Tibial artery (tissue), 4 donors: Measurements from ENCODE around the gene RAVER1.

ENCODE experiments used
- DNase-seq, 2 donors: peaks; one replicate each; pipeline ENCODE4 v3.0.0-alpha.2; 2019
- H3K27ac ChIP-seq, 2 donors: fragments of 200-600 bp; sonication (generic) in 1 of 2; 1 replicate in 1 of 2; 2 replicates in 1 of 2; pipeline ENCODE4 v1.5.1; 2018 to 2019; ENCODE audit warnings: mild to moderate bottlenecking in 1 of 2
- H3K27me3 ChIP-seq, 2 donors: fragments of 200-600 bp; sonication (generic) in 1 of 2; one replicate each; pipeline versions ENCODE4 v1.5.1 to v1.6.0; 2016 to 2019
- H3K36me3 ChIP-seq, 3 donors: fragments of 200-600 bp; sonication (generic) in 2 of 3; one replicate each; pipeline ENCODE4 v1.5.1; 2016 to 2019; ENCODE audit warnings: mild to moderate bottlenecking in 2 of 3
- H3K4me1 ChIP-seq, 4 donors: fragments of 200-600 bp; sonication (generic) in 2 of 4; 1 replicate in 3 of 4; 2 replicates in 1 of 4; pipeline ENCODE4 v1.5.1; 2016 to 2019
- H3K4me3 ChIP-seq, 2 donors: fragments of 200-600 bp; sonication (generic) in 1 of 2; 1 replicate in 1 of 2; 2 replicates in 1 of 2; pipeline ENCODE4 v1.5.1; 2018 to 2019; ENCODE audit warnings: mild to moderate bottlenecking in 2 of 2
- H3K9me3 ChIP-seq, 3 donors: fragments of 200-600 bp; sonication (generic) in 1 of 3; one replicate each; pipeline ENCODE4 v1.5.1; 2016 to 2019
- CTCF ChIP-seq, 2 experiments: fragments of 200-600 bp in 1 of 2; fragments of 450-650 bp in 1 of 2; IDR thresholded peaks; one replicate each; pipeline ENCODE4 v1.5.1; 2017 to 2019; ENCODE audit warnings: antibody characterized with exemption in 2 of 2, mild to moderate bottlenecking in 1 of 2, moderate library complexity in 1 of 2
- intact Hi-C: fragments of 100-400 bp; cut with DNase I; formaldehyde crosslinking; loops from one replicate; pipeline ENCODE4 v1.15.0; 2023; ENCODE audit warnings: low total_unique reads

The RAVER1 gene

DNA sequence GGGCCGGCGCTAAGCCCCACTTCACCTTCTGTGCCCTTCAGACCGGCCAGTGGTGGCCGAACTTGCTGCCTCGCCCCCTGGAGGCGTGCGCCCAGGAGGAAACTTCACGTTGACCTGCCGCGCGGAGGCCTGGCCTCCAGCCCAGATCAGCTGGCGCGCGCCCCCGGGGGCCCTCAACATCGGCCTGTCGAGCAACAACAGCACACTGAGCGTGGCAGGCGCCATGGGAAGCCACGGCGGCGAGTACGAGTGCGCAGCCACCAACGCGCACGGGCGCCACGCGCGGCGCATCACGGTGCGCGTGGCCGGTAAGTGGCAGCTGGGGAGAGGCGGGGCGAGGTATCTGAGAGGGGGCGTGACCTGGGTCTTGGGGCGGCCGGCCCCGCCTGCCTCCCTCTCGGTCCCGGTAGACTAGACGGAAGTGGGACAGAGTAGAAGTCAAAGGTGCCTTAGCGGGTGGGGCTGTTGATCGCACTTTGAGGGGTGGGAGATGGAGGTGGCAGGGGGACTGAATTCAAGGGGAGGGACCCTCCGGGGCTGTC is 38.0 kb downstream of the RAVER1 start:
- peaks cover 0 to 49% (median 38%) of the 10 kb centered on the region in 4 donors for H3K4me1 ChIP-seq
- no peaks in the 10 kb centered on the region for H3K36me3 ChIP-seq
- H3K27me3 ChIP-seq = peaks cover 0 to 87% of the 10 kb centered on the region in 2 donors
- no peaks in the 10 kb centered on the region for H3K9me3 ChIP-seq
- no peak for DNase-seq
- intact Hi-C loops = no loop called here
- TF ChIP-seq CTCF (IDR thresholded peaks at IDR 0.05) = no peak
- H3K4me3 ChIP-seq = peak overlapping the region in 1 of 2 donors; percentile 6
- no peak overlapping the region for H3K27ac ChIP-seq

GRCh38 chr19:10294368-10294697 is 39.0 kb downstream of the RAVER1 start:
- H3K36me3 ChIP-seq = no peaks in the 10 kb centered on the region
- H3K4me3 ChIP-seq = no peak overlapping the region
- no peak for DNase-seq
- H3K9me3 ChIP-seq = no peaks in the 10 kb centered on the region
- H3K27ac ChIP-seq = no peak overlapping the region
- intact Hi-C loops = no loop called here
- peaks cover 0 to 59% (median 49%) of the 10 kb centered on the region in 4 donors for H3K4me1 ChIP-seq
- no peak for TF ChIP-seq CTCF (IDR thresholded peaks at IDR 0.05)
- peaks cover under 1 to 87% of the 10 kb centered on the region in 2 donors for H3K27me3 ChIP-seq

DNA sequence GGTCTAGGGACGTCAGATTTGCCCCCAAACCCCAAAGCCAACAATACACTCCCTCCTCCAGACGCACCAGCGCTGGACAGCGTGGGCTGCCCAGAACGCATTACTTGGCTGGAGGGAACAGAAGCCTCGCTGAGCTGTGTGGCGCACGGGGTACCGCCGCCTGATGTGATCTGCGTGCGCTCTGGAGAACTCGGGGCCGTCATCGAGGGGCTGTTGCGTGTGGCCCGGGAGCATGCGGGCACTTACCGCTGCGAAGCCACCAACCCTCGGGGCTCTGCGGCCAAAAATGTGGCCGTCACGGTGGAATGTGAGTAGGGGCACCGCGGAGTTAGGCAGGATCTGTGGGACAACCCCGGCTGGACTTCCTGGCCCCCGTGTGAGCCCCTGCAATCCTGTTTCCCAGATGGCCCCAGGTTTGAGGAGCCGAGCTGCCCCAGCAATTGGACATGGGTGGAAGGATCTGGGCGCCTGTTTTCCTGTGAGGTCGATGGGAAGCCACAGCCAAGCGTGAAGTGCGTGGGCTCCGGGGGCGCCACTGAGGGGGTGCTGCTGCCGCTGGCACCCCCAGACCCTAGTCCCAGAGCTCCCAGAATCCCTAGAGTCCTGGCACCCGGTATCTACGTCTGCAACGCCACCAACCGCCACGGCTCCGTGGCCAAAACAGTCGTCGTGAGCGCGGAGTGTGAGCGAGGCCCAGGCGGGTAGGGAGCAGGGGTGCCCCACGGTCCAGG is 39.5 kb downstream of the RAVER1 start:
- no peak for TF ChIP-seq CTCF (IDR thresholded peaks at IDR 0.05)
- intact Hi-C loops = no loop called here
- no peaks in the 10 kb centered on the region for H3K9me3 ChIP-seq
- peaks cover 0 to 64% (median 54%) of the 10 kb centered on the region in 4 donors for H3K4me1 ChIP-seq
- H3K27ac ChIP-seq = no peak overlapping the region
- no peaks in the 10 kb centered on the region for H3K36me3 ChIP-seq
- no peak overlapping the region for H3K4me3 ChIP-seq
- DNase-seq = no peak
- H3K27me3 ChIP-seq = peaks cover 3 to 89% of the 10 kb centered on the region in 2 donors

GRCh38 chr19:10292789-10293636 is 40.3 kb downstream of the RAVER1 start:
- no peak for DNase-seq
- Histone ChIP-seq H3K27me3 (peaks cover 6 to 97% of the 10 kb centered on the region in 2 donors), H3K4me3 (peak overlapping the region in 1 of 2 donors; percentile 40), H3K36me3 (no peaks in the 10 kb centered on the region), H3K9me3 (no peaks in the 10 kb centered on the region), H3K27ac (no peak overlapping the region), H3K4me1 (peaks cover 0 to 71% (median 57%) of the 10 kb centered on the region in 4 donors)
- no peak for TF ChIP-seq CTCF (IDR thresholded peaks at IDR 0.05)
- intact Hi-C loops = no loop called here

- intact Hi-C loops = no loop called here
- peaks cover 6 to 98% of the 10 kb centered on the region in 2 donors for H3K27me3 ChIP-seq
- DNase-seq = peak; percentile 71 to 82
These were observed 41.0 kb downstream of the RAVER1 start for GRCh38 chr19:10292206-10292788.

More at GRCh38 chr19:10292206-10292788, 41.0 kb downstream of the RAVER1 start:
- H3K27ac ChIP-seq = no peak overlapping the region
- H3K36me3 ChIP-seq = no peaks in the 10 kb centered on the region
- no peak for TF ChIP-seq CTCF (IDR thresholded peaks at IDR 0.05)
- H3K4me1 ChIP-seq = peaks cover 0 to 72% (median 61%) of the 10 kb centered on the region in 4 donors
- H3K4me3 ChIP-seq = peak overlapping the region; percentile 32 to 40
- H3K9me3 ChIP-seq = no peaks in the 10 kb centered on the region
